GM20431 (cell line): ENCODE measurements around the gene TMEM255B.

Experiments
- in situ Hi-C: fragments of 300-500 bp; cut with MseI, MboI; formaldehyde crosslinking; loops from one replicate; pipeline ENCODE4 v1.15.0; 2020; ENCODE audit warnings: low sequenced_read_pairs; ENCODE audit not compliant: unreplicated experiment

Gene TMEM255B

DNA sequence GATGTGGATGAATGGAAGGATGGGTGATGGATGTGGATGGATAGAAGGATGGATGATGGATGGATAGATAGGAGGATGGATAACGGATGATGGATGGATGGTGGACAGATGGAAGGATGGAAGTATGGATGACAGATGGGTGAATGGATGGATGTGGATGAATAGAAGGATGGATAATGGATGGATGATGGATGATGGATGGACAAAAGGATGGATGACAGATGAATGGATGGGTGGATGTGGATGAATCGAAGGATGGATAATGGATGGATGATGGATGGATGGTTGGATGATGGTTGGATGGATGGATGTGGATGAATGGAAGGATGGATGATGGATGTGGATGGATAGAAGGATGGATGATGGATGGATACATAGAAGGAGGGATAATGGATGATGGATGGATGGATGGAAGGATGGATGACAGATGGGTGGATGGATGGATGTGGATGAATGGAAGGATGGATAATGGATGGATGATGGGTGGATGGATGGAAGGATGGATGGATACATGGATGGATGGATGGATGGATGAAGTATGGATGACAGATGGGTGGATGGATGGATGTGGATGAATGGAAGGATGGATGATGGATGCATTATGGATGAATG lies 39.3 kb downstream of the TMEM255B start:
- in situ Hi-C loops: no loop called here

GRCh38 chr13:113800576-113800926 lies 41.5 kb downstream of the TMEM255B start:
- in situ Hi-C loops: no loop called here

GRCh38 chr13:113801289-113801961 lies 42.4 kb downstream of the TMEM255B start:
- in situ Hi-C loops: no loop called here

GRCh38 chr13:113802090-113802531 lies 43.1 kb downstream of the TMEM255B start:
- in situ Hi-C loops: no loop called here

GRCh38 chr13:113802761-113803160 lies 43.7 kb downstream of the TMEM255B start:
- in situ Hi-C loops: no loop called here

GRCh38 chr13:113803409-113804016 lies 44.5 kb downstream of the TMEM255B start:
- in situ Hi-C loops: no loop called here

DNA sequence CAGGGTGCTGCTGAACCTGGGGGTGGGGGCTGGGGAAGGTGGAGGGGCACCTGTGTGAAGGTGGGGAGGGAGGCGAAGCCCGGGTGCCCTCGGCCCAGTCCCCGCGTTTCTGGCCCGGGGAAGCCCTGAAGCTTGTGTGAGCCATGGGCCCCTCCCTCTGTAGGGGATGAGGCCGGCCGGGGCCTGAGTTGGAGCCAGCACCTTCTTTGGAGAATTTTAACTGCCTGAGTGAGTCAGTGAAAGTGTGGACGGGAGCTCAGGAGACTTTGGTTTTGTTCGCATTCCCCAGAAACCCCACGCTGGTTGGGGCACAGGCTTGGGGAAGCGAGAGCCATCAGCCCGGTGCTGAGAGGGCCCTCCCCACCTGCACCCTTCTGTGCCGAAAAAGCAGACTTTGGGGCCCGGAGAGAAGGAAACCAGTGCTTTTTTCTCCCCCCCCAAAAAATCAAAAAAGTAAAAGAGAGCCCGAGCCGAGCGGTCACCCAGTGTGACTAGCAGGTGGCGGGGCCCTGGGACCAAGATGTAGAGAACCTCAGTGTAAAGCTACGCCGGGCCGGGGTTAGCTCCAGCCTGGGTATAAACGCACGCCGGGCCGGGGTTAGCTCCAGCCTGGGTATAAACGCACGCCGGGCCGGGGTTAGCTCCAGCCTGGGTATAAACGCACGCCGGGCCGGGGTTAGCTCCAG lies 45.1 kb downstream of the TMEM255B start:
- in situ Hi-C loops: no loop called here

GRCh38 chr13:113804703-113805430 lies 45.8 kb downstream of the TMEM255B start:
- in situ Hi-C loops: no loop called here

DNA sequence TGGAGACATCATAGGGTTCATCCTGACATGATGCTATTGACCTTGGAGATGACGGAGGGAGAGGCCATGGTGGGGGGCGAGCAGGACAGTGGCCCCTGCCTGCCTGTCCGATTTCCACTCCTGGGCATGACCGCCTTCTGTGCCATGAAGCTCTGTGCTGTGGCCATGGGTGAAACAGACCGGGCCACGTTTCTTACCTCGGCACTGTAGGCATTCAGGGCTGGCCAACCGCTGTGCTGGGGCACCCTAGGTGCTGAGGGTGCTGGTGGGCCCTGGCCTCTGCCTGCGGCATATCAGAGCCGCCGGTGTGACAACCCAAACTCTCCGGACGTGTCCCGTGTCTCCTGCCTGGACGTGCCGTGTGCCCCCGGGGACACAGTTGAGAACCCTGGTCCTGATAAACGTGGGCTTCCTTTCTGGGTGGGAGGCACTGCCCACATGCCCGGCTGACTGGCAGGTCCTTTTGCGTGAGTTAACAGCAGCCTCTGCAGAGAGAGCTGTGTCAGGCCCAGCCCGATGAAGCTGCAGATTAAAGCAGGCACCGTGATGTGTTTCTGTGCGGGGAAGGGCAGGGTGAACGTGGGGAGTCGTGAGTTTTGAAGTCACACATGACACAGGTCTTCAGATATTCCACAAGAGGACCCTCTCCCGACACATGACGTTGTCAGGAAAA lies 46.5 kb downstream of the TMEM255B start:
- in situ Hi-C loops: no loop called here

- in situ Hi-C loops: no loop called here
Observed at GRCh38 chr13:113806104-113806471, 47.1 kb downstream of the TMEM255B start.

DNA sequence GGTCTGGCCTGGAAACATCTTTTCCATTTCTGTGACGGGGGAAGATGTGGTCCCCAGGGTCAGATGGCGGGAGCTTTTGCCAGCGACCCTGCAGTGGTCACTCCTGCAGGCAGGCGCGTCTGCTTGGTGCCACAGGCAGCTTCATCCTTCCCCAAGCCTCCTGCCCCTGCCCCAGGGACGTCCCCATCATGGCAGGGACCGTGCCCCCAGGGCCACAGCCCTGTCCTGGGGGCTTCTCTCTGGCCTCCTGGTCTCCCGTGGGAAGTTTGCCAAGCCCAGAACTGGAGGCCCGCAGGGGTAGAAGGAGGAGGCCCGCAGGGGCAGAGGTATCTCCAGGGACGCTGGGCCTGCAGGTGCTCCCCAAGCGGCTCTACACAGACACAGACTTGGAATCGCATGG lies 47.5 kb downstream of the TMEM255B start:
- in situ Hi-C loops: no loop called here

- in situ Hi-C loops: no loop called here
Observed at GRCh38 chr13:113808058-113808834, 49.2 kb downstream of the TMEM255B start.

- in situ Hi-C loops: no loop called here
Observed at GRCh38 chr13:113809934-113810333, 50.9 kb downstream of the TMEM255B start.

DNA sequence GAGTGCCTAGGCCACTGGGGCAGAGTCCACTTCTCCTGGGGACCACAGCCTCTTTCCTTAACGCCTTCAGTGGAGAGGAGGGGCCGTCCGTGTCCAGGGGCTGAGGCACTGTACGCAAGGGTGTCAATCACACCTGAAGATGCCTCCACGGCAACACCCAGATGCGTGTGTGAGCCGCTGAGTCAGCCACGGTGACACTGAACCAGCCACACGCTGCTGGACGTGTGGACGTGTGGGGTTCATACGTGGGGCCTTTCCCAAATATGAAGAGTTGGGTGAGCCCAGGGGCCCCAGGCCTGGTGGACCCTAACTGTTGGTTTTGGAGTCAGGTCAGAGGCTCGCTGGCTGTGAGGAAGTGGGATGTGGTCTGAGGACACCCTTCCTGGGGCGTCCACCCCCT lies 51.6 kb downstream of the TMEM255B start:
- in situ Hi-C loops: no loop called here

- in situ Hi-C loops: no loop called here
Observed at GRCh38 chr13:113811081-113811928, 52.3 kb downstream of the TMEM255B start.

DNA sequence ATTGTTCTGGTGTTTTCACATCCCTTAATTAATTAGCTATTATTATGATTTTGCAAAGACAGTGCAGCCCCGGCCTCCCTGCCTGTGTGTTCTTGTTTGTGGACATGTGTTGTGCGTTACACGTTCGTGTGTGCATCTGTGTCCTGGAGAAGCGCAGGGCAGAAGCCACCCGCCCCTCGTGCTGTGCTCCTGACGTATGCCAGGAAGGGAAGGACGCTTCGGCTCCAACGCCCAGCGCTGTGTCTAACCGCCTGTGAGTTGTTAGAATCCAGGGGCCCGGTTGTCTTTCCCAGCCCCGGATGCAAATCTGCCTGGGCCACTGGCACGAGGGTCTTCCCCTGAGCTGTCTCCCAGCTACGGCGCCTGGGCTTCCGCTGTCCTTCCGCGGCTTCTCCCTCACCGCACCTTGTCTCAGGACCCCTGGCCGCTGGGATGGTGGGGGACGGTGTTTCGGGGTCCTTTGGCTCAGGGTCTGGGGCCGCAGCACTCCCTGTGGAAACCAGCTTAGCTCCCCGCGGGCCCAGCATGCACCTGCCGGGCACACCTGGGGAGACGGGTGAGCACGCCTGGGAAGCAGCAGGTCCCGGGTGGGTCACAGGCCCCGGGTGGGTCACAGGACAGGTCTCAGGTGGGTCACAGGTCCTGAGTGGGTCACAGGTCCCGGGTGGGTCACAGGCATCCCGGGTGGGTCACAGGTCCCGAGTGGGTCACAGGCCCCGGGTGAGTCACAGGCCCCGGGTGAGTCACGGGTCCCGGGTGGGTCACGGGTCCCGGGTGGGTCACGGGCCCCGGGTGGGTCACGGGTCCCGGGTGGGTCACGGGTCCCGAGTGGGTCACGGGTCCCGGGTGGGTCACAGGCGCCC lies 53.4 kb downstream of the TMEM255B start:
- in situ Hi-C loops: no loop called here

- in situ Hi-C loops: no loop called here
Observed at GRCh38 chr13:113813070-113813748, 54.2 kb downstream of the TMEM255B start.
